GM18870 (cell line): ENCODE data around the gene PRSS36.
"Not testable (repeated sequence)": the region's sequence is repeated elsewhere in the genome, so short reads cannot be mapped to it uniquely, and the experiment has no call there.

Experiments
- ATAC-seq: cut with Tn5 transposase; IDR thresholded peaks from one replicate; pipeline ENCODE4 v1.9.1; 2021; ENCODE audit warnings: moderate library complexity; ENCODE audit not compliant: unreplicated experiment

The PRSS36 gene

DNA sequence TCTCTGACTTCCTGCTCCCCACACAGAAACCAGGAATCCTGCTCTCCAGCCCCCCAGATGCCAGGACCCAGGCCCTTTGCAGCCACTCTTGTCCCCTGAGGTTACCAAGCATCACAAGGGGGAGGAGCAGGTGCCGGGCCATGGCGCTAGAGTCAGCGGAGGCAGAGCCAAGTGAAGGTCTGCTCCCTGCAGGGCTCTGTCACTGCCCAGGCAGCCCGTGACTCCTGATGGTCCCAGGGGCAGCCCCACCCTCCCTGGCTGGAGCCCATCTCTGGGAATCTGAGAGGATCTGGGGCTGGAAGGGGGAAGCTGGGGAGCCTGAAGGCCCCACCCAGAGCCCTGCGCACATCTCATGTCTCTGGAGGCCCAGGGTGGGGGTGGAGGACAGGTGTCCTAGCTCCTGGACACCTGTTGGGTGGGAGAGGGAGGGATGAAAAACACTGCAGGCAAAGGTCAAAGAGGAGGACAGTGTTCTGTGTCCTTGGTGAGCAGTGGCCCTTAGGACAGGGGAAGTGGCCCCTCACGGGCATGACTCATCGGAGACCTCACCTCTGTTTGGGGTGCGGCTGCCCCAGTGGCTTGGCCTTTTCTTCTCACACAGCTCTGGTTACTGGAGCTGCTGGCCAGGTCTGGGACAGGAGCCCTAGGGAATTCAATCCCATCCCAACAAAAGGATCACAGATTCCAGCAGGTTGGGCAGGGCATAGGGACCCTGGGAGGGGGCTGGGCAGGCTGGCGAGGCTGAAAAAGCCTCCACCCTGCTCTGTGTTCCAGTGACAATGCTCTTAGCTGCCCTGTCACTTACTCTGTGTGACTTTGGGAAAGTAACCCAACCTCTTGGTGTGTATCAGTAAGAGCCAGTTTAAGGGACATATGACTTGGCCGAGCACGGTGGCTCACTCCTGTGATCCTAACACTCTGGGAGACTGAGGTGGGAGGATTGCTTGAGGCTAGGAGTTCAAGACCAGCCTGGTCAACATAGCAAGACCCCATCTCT lies at the start of gene PRSS36:
PRSS36 (minus strand) TSS at position 173 of the 997 bp plus-strand sequence; CDS start at position 142, 31 bp downstream.
- no peak for ATAC-seq

DNA sequence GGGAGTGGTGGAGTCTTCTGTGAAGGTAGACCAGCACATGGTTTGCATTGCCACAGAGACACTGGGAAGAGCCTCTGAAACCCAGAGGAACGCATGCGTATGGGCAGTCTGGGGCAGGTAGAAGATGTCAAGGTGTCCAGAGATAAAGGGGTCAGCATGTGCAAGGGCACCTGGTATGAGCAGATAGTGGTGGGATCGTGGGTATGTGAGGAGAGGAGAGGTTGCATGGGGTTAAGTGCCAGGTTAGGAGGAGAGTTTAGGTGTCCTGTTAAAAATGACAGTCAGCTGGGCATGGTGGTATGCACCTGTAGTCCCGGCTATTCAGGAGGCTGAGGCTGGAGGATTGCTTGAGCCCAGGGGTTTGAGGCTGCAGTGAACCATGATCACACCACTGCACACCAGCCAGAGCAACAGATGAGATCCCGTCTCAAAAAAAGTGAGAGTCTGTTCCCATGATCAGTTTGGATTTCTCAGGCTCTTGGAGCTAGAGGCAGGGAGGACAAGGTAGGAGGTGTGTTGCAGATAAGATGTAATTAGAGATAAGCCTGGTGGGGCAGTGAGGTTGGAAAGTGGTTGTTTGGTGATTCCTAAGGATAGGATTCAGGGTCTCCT lies 49.7 kb upstream of the PRSS36 start:
- ATAC-seq, result no peak

- ATAC-seq, result no peak
Observed at GRCh38 chr16:31198207-31198882, 48.5 kb upstream of the PRSS36 start.

- ATAC-seq, result no peak
Observed at GRCh38 chr16:31196324-31197088, 46.6 kb upstream of the PRSS36 start.

- ATAC-seq, result not testable (repeated sequence)
Observed at GRCh38 chr16:31195861-31196260, 46.0 kb upstream of the PRSS36 start.

DNA sequence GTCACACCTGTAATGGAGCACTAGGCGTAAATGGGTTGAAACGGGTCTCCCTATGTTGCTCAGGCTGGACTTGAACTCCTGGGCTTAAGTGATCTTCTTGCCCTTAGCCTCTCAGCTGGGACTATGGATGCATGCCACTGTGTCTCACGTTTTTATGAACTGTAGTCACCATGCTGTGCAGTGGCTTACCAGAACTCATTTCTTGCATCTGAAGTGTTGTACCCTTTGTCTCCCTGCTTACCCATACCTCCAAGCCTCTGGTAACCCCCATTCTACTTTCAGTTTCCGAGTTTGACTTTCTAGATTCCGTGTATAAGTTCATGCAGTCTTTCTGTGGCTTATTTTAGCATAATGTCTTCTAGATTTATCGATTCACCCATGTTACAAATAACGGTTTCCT lies 45.0 kb upstream of the PRSS36 start:
- ATAC-seq, result no peak

DNA sequence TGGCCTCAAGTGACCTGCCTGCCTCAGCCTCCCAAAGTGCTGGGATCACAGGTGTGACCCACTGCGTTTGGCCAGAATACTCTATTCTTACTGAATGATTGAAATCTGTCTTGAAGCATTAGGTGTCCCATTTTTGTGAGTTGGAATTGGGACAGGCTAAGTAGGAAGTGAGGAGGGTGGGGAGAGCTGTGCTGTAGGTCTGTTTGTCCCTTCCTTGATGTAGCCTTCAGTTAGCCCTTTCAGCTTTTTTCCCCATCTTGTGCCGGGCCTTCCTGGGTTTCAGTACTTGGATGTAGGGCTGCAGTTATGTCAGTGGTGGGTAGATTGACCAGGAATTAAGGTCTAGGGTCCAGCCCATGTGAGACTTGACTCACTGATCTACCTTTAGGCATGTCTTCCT lies 44.0 kb upstream of the PRSS36 start:
- ATAC-seq, result no peak

DNA sequence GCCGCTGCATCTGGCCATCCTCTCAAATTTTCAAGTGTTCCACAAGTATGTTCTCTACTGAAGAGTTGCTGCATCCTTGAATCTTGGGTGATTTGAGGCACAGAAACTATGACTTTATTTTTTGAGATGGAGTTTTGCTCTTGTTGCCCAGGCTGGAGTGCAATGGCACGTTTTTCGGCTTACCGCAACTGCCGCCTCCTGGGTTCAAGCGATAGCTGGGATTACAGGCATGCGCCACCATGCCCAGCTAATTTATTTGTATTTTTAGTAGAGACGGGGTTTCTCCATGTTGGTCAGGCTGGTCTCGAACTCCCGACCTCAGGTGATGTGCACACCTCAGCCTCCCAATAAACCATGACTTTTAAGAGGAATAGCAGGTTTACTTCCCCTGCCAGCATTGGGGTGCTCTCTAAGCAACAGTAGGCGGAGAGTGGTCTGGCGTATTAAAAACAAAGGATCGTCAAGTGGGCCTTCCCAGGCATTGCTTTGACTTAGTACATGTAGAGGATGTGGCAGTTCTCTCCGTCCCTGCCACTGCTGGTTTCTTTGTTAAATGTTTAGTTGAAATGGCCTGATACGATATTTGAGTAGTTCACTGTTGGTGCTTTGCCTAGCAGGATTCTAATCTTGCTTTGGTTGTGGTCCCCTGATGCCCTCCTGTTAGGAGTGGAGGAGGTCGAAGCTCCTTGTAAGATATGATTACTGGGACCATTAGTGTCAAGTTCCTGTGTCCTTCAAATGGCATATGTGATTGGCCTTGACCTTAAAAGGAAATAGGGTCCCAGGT lies 43.2 kb upstream of the PRSS36 start:
- no peak for ATAC-seq

- no peak for ATAC-seq
Observed at GRCh38 chr16:31191697-31192428, 42.0 kb upstream of the PRSS36 start.

GRCh38 chr16:31190818-31191444 lies 41.1 kb upstream of the PRSS36 start:
- no peak for ATAC-seq

DNA sequence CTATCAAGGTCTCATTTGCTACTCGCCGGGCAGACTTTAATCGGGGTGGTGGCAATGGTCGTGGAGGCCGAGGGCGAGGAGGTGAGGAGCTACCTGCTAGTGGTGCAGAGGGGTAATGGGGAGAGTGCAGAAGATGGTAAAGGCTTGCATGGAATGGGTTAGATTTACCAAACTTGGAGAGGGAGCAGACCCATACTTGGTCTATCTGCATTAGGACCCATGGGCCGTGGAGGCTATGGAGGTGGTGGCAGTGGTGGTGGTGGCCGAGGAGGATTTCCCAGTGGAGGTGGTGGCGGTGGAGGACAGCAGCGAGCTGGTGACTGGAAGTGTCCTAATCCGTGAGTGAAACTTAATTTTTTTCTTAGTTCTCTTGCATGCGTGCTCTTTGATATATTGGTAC lies 40.2 kb upstream of the PRSS36 start:
- ATAC-seq, result no peak

- ATAC-seq, result no peak
Observed at GRCh38 chr16:31189412-31189778, 39.5 kb upstream of the PRSS36 start.

GRCh38 chr16:31188450-31189411 lies 38.9 kb upstream of the PRSS36 start:
- no peak for ATAC-seq

GRCh38 chr16:31187808-31188189 lies 37.9 kb upstream of the PRSS36 start:
- ATAC-seq, result no peak

DNA sequence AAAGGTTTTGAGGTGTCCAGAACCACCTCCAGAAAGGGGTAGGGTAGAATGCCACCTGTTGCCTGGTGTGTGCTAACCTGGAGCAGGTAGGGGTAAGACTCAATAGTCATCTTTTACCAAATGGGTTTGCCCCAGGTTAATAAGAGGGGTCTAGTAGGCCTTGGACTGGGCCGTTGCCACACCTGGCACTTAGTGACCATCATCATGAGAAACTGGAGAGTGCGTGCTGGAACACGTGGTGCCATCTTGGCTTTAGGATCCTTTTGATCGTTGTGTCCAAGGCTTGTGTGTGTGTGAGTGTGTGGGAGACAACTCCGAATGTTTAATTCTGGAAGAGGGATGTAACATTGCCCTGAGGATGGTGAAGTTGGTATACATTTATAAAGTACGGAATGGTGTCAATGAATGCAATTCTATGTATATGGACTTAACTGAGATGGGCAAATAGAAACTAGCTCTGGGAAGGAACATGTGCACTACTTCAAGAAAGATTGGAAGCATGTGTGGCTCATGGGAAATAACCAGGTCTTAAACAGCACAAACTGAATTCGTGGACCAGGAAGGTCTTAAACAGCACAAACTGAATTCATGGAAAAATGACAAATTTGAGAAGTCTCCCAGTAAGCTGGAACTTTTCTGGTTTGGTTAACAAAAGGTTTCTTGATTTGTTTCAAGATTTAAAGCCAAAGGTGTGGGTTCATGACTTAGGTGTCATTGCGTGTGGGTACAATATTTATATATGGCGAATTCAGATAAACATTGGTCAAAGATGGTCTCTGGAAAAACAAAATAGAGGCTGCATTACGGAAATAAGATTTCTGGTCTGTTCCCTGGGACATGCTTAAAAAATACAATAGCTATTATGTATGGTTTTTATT lies 37.3 kb upstream of the PRSS36 start:
- ATAC-seq, result no peak

- ATAC-seq, result no peak
Observed at GRCh38 chr16:31186176-31186575, 36.3 kb upstream of the PRSS36 start.

- no peak for ATAC-seq
Observed at GRCh38 chr16:31185339-31185738, 35.5 kb upstream of the PRSS36 start.
